ENCODE measurements around the gene PCSK9.

PCSK9 gene

DNA sequence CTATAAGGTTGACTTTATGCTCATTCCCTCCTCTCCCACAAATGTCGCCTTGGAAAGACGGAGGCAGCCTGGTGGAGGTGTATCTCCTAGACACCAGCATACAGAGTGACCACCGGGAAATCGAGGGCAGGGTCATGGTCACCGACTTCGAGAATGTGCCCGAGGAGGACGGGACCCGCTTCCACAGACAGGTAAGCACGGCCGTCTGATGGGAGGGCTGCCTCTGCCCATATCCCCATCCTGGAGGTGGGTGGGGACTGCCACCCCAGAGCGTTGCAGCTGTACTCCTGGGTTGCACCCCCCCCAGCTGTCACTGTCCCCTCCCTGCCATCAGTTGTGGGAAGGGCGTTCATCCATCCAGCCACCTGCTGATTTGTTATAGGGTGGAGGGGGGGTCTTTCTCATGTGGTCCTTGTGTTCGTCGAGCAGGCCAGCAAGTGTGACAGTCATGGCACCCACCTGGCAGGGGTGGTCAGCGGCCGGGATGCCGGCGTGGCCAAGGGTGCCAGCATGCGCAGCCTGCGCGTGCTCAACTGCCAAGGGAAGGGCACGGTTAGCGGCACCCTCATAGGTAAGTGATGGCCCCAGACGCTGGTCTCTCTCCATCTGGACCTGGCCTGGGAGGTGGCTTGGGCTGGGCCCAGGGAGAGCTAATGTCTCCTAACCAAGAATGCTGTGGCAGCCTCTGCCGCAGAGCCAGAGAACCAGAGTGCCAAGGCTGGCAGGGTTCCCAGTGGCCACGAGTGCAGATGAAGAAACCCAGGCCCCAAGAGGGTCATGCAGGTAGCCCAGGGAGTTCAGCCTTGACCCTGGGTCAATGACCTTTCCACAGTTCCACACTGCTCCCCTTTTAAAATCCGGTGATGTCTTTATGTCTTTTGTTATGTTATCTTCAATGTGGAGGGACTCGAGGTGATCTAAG lies 13.1 kb downstream of the PCSK9 start:
- Histone ChIP-seq H3K4me3 (no peak overlapping the region), H3K27me3 (no peaks in the 10 kb centered on the region), H3K9me3 (replicated peaks in 1 of 11) (no peaks in the 10 kb centered on the region), H3K27ac (no peak overlapping the region), H3K4me2 (no peak overlapping the region), H3K4me1 (peaks cover 0 to 8% (median 0%) of the 10 kb centered on the region in 10 experiments; a peak in 1 of 20 replicates), H3K9ac (no peak overlapping the region), H3K36me3 (no peaks in the 10 kb centered on the region), H4K20me1 (no peaks in the 10 kb centered on the region)
- TF ChIP-seq Cebpa-rat (IDR thresholded peaks at IDR 0.05), result no peak

- Histone ChIP-seq H3K4me2 (no peak overlapping the region), H4K20me1 (no peaks in the 10 kb centered on the region; a peak in 1 of 22 replicates), H3K36me3 (no peaks in the 10 kb centered on the region), H3K27ac (no peak overlapping the region), H3K4me1 (peaks cover 0 to 8% (median 0%) of the 10 kb centered on the region in 10 experiments; a peak in 1 of 20 replicates), H3K27me3 (no peaks in the 10 kb centered on the region), H3K4me3 (no peak overlapping the region), H3K9me3 (replicated peaks in 1 of 11) (no peaks in the 10 kb centered on the region), H3K9ac (no peak overlapping the region)
- TF ChIP-seq Cebpa-rat (IDR thresholded peaks at IDR 0.05), result no peak
Measured at GRCh38 chr1:55053265-55053954, 14.1 kb downstream of the PCSK9 start.

DNA sequence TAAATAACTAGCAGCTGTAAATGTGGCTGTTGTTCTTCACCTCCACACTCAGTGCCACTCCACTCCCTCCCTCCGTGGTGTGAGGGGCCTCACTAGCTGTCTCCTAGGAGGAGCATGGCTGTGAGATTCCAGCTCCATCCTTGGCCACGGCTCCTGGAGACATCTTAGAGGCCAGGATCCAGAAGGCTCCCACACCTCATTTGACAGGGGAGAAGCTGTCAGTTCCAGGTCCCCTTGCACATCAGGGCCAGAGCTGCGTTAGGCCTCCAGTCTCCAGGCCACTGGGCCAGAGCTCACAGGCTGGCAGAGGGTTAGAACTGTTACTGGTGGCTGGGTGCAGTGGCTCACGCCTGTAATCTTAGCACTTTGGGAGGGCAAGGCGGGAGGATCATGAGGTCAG lies 15.0 kb downstream of the PCSK9 start:
- Histone ChIP-seq H3K36me3 (no peaks in the 10 kb centered on the region), H3K4me2 (no peak overlapping the region), H3K9ac (no peak overlapping the region), H3K4me3 (no peak overlapping the region), H4K20me1 (no peaks in the 10 kb centered on the region; a peak in 1 of 22 replicates), H3K27me3 (no peaks in the 10 kb centered on the region), H3K27ac (no peak overlapping the region), H3K9me3 (replicated peaks in 1 of 11) (no peaks in the 10 kb centered on the region), H3K4me1 (peaks cover 0 to 8% (median 0%) of the 10 kb centered on the region in 10 experiments; a peak in 1 of 20 replicates)
- no peak for TF ChIP-seq Cebpa-rat (IDR thresholded peaks at IDR 0.05)

GRCh38 chr1:55055084-55055882 lies 15.9 kb downstream of the PCSK9 start:
- Histone ChIP-seq H3K9me3 (replicated peaks in 1 of 11) (no peaks in the 10 kb centered on the region), H3K36me3 (no peaks in the 10 kb centered on the region), H3K27me3 (no peaks in the 10 kb centered on the region), H3K9ac (no peak overlapping the region), H3K4me1 (peaks cover 0 to 8% (median 0%) of the 10 kb centered on the region in 10 experiments; a peak in 1 of 20 replicates), H4K20me1 (no peaks in the 10 kb centered on the region; a peak in 1 of 22 replicates), H3K4me3 (no peak overlapping the region), H3K4me2 (no peak overlapping the region), H3K27ac (no peak overlapping the region)
- TF ChIP-seq Cebpa-rat (IDR thresholded peaks at IDR 0.05), result no peak

- no peak overlapping the region for H3K4me2 ChIP-seq
- no peaks in the 10 kb centered on the region for H3K9me3 ChIP-seq (replicated peaks in 1 of 11)
- H3K36me3 ChIP-seq, result no peaks in the 10 kb centered on the region
- TF ChIP-seq Cebpa-rat (IDR thresholded peaks at IDR 0.05), result no peak
- no peak overlapping the region for H3K4me3 ChIP-seq
- H3K4me1 ChIP-seq, result peaks cover 0 to 8% (median 0%) of the 10 kb centered on the region in 10 experiments; a peak in 1 of 20 replicates
- no peaks in the 10 kb centered on the region; a peak in 1 of 22 replicates for H4K20me1 ChIP-seq
- H3K9ac ChIP-seq, result no peak overlapping the region
- H3K27me3 ChIP-seq, result no peaks in the 10 kb centered on the region
- no peak overlapping the region for H3K27ac ChIP-seq
Measured at GRCh38 chr1:55055951-55056631, 16.7 kb downstream of the PCSK9 start.

DNA sequence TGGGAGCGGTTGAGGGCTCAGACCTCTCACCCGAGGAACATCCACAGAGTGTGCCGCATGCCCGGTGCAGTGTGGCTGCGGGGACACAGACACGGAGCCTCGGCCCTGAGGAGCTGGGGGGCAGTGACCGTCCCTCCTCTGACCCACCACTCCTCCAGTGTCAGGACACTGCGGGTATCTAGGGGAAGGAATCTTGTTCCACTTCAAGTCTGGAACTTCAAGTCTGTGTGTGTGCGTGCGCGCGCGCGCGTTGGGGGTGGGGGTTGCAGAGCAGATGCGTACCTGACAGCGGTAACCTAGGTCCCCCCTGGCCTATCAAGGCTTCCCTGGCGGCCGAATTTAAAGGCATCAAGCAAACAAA lies 17.3 kb downstream of the PCSK9 start:
- Histone ChIP-seq H3K4me3 (no peak overlapping the region), H3K27me3 (no peaks in the 10 kb centered on the region), H3K9ac (no peak overlapping the region), H3K9me3 (replicated peaks in 1 of 11) (no peaks in the 10 kb centered on the region), H3K4me2 (no peak overlapping the region), H3K4me1 (peaks cover 0 to 8% (median 0%) of the 10 kb centered on the region in 10 experiments; a peak in 1 of 20 replicates), H3K27ac (no peak overlapping the region), H3K36me3 (no peaks in the 10 kb centered on the region), H4K20me1 (no peaks in the 10 kb centered on the region; a peak in 1 of 22 replicates)
- TF ChIP-seq Cebpa-rat (IDR thresholded peaks at IDR 0.05), result no peak

DNA sequence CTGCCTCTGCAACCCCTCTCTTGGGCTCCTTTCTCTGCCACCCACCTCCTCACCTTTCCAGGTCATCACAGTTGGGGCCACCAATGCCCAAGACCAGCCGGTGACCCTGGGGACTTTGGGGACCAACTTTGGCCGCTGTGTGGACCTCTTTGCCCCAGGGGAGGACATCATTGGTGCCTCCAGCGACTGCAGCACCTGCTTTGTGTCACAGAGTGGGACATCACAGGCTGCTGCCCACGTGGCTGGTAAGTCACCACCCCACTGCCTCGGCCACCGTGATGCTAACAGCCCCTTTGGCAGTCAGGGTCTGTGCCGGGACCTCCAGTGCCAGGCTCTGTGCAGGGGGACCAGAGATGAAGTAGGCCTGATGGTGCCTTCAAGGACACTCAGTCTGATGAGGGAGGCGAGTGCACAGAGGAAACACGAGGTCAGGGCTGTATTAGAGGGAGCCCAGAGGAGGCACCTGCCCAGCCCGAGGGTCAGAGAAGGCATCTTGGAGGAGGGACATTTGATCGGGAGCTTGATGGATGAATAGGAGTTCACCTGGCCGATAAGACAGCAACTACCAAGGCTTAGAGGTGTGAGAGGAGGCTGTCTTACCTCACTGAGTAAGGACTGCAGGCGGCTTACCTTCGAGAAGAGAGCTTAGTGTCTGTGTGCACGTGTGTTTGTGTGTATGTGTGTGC lies 18.1 kb downstream of the PCSK9 start:
- Histone ChIP-seq H3K4me3 (no peak overlapping the region), H3K9ac (no peak overlapping the region), H3K27me3 (no peaks in the 10 kb centered on the region), H3K27ac (no peak overlapping the region), H3K4me1 (peaks cover 0 to 3% (median 0%) of the 10 kb centered on the region in 10 experiments; a peak in 1 of 20 replicates), H4K20me1 (no peaks in the 10 kb centered on the region; a peak in 1 of 22 replicates), H3K36me3 (no peaks in the 10 kb centered on the region), H3K4me2 (no peak overlapping the region), H3K9me3 (replicated peaks in 1 of 11) (no peaks in the 10 kb centered on the region)
- no peak for TF ChIP-seq Cebpa-rat (IDR thresholded peaks at IDR 0.05)

GRCh38 chr1:55057956-55058298 lies 18.6 kb downstream of the PCSK9 start:
- no peaks in the 10 kb centered on the region; a peak in 1 of 22 replicates for H4K20me1 ChIP-seq
- no peak for TF ChIP-seq Cebpa-rat (IDR thresholded peaks at IDR 0.05)
- no peak overlapping the region for H3K9ac ChIP-seq
- no peaks in the 10 kb centered on the region for H3K4me1 ChIP-seq
- H3K9me3 ChIP-seq (replicated peaks in 1 of 11), result no peaks in the 10 kb centered on the region
- H3K27me3 ChIP-seq, result no peaks in the 10 kb centered on the region
- H3K27ac ChIP-seq, result no peak overlapping the region
- no peaks in the 10 kb centered on the region for H3K36me3 ChIP-seq
- H3K4me2 ChIP-seq, result no peak overlapping the region
- no peak overlapping the region for H3K4me3 ChIP-seq
